ENCODE measurements around the gene ZNF784.

Gene ZNF784

DNA sequence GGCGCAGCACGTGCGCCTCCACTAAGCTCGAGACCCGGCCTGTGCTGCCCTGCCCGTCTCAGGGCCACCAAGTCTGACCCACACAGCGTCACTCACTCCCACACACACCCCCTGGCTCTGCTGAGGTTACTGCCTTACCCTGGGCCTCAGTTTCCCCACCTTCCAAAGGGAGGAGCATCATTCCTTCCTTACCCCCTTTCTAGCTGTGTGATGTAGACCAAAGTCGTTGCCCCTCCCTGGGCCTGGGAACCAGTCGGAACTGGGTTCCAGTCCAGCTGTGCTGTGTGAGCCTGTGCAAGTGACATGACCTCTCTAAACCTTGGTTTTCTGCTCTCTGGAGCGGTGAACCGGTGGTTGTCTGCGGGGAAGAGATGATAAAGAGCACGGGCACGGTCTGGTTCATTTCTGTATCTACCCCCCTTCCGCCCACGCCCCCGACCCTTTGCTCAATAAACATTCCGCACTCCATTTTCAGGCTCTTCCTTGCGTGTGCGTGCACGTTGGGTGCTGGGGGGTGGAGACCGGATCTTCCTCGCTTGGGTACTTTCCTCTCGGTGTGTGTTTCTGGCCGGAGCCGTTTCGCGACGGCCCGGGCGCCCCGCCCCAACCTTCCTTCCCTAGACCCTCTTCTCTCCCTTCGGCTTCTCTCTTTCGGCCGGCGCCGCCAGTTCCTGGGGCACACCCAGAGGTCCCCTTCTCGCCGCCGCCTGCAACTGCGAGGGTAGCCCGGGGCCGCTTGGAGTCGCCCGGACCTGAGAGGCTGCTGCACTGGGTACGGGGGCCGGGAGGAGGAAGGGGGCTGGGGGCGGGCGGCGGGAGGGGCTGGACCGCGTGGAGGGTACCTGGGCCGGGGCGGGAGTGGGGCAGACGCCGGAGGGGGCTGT, 18.9 kb upstream of the ZNF784 start, which contains the start of gene ZNF581:
Gene ZNF581, plus strand, starts transcription at position 647 of the 884 bp plus-strand sequence. CDS start 923 bp downstream, outside the sequence.
- peak; percentile 60 to 69 for DNase-seq (ENCODE audit: low read depth in 2 of 2)

DNA sequence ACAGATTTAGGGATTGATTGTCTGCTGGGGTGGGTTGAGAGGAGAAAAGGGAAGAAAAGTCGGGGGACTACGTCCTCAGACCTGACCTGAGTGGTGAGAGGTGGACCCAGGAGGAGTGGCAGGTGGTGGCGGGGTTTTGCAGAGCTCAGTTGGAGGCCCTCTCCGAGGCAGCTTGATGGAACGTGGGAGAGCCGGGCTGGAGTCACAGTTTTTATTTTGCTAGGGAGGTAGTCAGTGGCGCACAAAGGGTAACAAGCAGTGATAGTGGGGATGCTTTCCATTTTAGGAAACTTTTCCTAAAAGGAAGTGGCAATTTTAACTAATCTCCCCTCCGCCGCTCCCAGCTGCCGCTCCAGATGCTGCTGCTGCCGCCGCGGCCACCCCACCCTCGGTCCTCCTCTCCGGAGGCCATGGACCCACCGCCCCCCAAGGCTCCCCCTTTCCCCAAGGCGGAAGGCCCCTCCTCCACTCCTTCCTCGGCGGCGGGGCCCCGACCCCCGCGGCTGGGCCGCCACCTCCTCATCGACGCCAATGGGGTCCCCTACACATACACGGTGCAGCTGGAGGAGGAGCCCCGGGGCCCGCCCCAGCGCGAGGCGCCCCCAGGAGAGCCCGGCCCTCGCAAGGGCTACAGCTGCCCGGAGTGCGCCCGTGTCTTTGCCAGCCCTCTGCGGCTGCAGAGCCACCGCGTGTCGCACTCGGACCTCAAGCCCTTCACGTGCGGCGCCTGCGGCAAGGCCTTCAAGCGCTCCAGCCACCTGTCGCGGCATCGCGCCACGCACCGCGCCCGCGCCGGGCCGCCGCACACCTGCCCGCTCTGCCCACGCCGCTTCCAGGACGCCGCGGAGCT, 18.0 kb upstream of the ZNF784 start:
- DNase-seq (ENCODE audit: low read depth in 2 of 2), result no peak

DNA sequence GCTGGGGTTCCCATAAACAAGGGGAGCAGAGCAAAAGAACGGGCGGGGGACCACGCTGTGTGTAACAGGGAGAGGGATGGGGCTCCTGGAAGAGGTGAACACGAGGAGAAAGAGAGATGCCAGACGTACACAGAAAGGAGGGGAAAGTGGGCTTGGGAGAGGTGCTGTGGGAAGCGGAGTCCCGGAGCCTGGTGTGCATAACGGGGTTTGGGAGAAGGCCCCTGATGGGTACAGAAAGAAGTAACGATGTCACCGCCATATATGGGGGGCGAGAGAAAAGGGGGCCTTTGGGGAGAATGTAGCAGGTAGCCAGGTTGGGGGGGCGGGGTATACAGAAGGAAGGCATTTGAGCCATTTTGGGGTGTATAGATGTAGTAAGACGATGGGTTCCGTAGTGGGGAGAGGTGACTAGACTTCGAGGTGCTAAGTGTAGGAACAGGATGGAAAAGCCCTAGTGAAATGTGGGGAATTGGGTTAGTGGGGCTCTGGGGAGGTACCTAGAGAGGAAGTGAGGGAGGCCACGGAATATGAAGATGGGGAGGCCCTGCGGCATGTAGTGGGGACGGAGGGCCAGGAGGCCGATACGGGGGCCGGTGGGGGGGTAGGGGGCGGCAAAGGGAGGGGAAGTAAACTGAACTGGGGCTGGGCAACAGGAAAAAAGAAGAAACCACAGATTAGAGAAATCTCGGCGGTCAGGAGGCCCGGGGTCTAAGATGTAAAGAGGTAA, 17.2 kb upstream of the ZNF784 start:
- DNase-seq (ENCODE audit: low read depth in 2 of 2), result no peak

DNA sequence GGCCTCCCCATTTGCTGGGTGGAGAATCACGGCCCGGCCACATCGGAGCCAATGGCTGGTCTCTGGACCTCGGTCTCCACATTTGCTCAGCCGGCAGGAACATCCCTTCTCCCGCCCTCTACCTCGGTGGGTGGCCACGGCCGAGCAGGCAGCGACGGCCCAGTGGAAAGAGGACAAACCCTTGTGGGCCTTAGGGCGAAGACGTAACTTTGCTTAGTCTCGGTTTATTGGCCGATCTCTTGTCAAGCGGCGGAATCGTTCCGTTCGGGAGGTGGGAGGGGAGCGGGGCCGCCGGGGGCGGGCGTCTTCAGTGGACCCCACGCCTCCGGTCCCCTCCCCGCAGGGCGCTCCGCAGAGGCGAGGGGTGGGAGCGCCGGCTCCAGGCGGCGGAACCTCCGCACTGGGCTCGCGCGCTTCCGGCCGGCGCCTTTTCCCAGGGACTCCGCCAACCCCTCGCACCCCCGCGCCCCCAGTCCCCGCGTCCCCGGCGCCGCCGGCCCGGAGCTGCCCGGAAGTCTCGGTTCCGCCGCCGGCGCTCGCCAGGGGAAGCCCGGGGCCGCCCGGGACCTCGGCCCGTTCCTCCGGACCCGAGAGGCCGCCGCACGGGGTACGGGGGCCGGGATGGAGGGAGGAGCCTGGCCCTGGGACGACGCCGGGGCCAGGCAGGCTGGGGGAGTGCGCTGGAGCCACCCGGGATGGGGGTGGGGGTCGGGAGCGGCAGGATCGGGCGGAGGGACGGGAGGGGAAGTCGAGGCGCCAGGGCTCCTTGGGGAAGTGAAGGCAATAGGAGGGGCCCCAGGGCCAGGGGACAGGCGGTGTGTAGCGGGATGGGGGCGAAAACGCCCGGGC, 16.4 kb upstream of the ZNF784 start, which contains the start of gene ZNF580:
Gene ZNF580, plus strand, starts transcription at position 426 of the 849 bp plus-strand sequence. CDS start 1,507 bp downstream, outside the sequence.
- DNase-seq (ENCODE audit: low read depth in 2 of 2), result no peak

DNA sequence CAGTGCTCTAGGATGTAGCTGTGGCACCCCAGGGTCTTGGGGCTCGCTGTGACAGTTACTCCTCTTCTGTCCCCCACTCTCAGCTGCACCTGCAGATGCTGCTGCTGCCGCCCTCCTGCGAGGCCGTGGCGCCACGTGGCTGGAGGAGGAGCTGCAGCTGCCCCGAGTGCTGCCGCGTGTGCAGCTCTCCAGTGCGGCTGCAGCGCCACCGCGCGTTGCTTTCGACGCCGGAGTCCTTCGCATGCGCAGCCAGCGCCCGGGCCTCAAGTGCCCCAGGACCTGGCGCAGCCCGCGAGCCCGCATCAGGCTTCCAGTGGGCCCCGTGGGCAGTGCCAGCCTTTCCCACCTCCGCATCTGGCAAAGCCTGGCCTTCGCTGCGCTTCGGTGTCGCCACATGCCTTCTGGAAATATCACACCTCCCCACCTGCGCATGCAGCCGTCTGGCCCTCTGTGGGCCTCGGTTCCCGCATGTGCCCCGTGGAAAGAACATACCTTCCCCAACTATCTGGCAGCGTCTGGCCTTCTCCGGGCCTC, 15.7 kb upstream of the ZNF784 start:
- peak in 1 of 2 donors; percentile 44 for DNase-seq (ENCODE audit: low read depth in 2 of 2)

DNA sequence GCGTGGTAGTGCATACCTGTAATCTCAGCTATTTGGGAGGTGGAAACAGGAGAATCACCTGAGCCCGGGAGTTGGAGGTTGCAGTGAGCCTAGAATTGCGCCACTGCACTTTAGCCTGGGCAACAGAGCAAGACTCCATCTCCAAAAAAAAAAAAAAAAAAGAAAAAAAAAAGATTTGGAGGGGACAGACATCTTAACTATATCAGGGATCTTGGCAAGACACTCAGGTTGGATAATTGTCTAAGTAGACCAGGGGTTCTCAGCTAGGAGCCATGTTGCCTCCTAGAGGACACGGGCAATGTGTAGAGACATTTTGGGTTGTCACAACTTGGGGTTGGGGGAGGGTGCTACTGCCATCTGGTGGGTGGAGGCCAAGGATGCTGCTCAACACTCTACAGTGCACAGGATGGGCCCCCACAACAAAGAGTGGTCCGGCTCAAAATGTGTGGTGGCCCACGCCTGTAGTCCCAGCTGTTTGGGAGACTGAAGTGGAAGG, 14.5 kb upstream of the ZNF784 start:
- DNase-seq (ENCODE audit: low read depth in 2 of 2), result no peak

DNA sequence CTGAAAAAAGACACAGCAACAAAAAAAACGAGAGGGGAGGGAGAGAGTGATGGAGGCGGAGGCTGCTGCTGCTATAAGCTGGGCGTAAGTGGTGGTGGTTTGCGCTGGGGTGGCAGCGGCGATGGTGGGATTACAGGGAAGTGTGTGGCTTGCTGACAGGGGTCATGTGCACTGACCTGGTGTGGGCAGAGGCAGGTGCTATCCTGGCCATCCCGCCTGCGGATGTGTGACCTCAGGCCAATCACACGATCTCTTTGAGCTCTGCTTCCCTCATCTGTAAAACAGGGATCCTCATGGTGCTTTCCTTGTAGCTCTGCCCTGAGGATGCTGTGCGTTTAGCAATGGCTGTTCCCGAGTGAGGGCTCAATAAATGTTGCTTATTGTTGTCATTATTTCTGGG, 13.2 kb upstream of the ZNF784 start:
- no peak for DNase-seq (ENCODE audit: low read depth in 2 of 2)

DNA sequence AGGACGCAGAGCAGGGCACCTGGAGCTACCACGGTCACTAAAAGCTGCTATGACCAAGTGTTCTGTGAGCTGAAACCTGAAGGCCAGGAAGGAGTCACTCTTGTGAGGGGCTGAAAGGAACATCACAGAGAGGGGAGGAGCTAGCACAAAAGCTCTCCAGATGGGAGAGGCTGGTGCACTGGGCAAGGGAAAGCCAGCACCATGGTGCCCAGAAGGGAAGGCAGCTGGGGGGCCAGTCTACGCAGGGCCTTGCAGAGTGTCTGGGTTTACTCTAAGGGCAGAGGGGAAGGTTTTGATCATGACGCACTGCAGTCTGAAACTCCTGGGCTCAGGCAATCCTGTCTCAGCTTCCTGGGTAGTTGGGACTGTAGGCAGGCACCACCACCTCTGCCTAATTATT, 12.4 kb upstream of the ZNF784 start:
- DNase-seq (ENCODE audit: low read depth in 2 of 2), result no peak

DNA sequence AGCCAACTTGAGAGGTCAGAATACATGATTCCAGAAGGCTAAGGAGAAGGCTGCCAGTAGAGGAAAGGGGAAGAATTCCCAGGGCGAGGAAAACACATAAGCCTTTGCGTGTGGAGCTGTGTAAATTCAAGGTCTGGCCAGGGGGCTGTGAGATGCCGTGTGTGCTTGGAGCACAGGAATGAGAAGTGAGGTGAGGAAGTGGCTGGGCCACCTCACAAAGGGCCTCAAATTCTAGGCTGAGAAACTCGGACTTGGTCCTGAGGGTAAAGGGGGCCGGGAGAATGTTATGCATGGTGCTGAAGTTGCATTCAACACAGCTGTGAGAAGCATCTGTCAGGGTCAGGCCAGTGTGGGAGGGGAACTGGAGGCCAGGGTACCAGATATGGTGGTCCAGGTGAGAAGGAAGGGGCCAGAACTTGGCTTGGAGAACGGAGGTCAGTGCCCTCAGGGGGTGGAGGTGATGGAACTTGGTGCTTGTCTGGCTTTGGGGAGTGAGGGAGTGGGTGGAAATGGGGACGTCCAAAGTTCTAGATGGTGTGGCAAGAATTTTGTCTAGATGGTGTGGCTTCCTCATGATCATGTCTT, 11.6 kb upstream of the ZNF784 start:
- DNase-seq (ENCODE audit: low read depth in 2 of 2), result no peak

DNA sequence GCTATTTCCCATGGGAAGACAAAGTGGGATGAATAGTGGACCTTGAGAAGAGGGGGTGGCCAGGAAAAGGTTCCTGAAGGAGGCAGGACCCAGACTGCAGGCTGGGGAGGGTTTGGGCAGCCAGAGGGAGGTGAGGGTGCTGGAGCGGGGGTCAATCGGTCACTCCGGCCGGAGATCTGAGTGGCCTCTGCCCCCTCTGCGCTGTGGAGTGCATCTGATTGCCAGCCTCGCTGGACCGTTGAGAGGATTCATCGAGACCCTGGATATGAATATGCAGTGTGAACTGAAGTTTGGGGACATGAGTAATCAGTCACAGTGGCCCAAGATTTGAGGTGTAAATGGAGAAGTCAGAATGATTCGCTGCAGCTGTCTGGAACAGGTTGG, 11.0 kb upstream of the ZNF784 start:
- DNase-seq (ENCODE audit: low read depth in 2 of 2), result no peak

DNA sequence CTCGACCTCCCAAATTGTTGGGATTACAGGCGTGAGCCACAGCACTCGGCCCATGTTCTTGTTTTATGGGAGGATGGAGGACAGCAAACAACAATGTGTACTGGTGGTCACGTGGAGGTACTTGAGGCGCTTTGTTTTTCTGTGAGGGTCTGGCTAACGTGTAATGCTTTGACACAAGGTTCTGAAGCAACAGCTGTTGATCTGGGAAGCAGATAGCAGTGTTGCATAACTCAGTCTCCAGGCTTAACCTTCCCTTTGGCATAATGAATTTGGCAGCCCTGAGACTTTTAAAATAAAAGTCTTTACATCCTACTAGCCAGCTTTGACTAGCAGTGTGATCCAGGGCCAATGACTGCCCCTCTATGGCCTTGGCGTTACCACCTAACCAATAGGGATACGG, 9.5 kb upstream of the ZNF784 start:
- DNase-seq (ENCODE audit: low read depth in 2 of 2), result no peak

DNA sequence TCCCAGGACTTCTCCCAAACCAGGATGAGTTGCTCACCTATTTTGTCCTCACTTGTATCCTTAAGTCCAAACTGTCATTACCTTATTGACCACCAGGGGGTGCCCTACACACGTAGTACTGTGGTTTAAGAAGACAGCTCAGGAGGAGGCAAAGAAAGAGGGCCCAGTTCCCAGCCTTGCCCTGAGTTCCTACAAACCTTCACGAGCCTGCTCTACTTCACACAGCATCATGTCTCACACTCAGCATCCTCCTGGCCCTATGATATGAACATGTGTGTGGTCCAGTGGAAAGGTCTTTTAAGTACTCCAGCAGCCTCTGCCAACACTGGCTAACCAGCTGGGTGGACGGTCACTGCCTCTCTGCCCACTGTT, 8.1 kb upstream of the ZNF784 start:
- DNase-seq (ENCODE audit: low read depth in 2 of 2), result peak; percentile 80 to 81

DNA sequence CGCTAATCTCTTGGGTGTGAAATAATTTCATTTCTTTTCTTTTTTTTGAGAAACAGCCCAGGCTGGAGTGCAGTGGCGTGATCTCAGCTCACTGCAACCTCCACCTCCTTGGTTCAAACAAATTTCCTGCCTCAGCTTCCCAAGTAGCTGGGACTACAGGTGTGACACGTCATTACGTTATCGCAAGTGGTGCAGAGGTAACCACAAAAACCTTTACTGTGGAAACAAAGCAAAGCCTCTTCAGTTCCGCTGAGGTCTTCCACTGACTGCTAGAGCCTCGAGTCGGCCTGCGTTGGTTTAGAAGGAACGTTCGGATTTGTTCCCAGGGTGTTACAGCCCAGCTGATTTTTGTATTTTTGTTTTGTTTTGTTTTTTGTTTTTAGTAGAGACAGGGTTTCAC, 2.0 kb upstream of the ZNF784 start:
- DNase-seq (ENCODE audit: low read depth in 2 of 2), result peak in 1 of 2 donors; percentile 44

DNA sequence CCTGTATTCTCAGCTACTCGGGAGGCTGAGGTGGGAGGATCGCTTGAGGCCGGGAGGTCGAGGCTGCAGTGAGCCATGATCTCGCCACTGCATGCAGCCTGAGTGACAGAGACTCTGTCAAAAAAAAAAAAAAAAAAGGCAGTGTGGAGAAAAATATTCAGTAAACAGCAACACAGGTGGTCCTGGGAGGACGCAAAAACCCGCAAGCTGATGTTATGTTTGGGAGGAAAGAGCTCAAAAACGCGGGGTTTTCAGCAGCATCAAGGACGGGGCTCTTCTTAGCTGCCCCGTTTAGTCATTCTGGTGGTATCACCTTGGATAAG, 599 bp upstream of the ZNF784 start:
- DNase-seq (ENCODE audit: low read depth in 2 of 2), result no peak

DNA sequence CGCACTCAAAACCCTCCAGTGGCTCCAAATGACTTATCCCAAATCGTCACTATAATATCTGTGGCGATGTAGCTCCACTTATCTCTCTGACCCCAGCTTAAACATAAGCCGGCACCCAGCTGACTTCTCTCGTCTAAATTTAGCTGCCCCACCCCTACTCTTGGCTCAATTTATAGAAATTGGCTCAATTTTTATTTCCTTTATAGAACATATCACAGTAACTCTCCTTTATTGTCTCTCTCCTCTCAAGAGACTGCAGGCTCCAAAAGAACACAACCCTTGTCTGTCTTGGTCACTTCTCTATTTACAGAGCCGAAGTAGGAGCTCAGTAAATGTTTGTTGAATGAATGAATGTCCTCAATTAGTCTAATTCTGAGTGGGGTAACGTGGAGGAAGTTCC, 805 bp downstream of the ZNF784 start:
- no peak for DNase-seq (ENCODE audit: low read depth in 2 of 2)

DNA sequence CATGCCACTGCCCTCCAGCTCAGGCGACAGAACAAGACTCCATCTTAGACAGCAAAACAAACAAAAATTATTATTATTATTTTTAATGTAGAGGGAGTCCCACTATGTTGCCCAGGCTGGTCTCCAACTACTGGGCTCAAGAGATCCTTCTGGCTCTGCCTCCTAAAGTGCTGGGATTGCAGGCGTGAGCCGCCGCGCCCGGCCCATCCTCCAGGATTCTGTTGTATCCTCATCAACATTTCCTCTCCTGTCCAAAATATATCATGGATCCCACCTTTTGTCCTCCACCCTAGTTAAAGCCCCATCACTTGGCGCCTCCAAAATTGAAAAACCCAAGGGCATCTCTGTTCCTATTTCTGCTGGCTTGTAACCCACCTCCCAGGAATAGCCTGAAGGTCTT, 1.2 kb downstream of the ZNF784 start:
- DNase-seq (ENCODE audit: low read depth in 2 of 2), result no peak

DNA sequence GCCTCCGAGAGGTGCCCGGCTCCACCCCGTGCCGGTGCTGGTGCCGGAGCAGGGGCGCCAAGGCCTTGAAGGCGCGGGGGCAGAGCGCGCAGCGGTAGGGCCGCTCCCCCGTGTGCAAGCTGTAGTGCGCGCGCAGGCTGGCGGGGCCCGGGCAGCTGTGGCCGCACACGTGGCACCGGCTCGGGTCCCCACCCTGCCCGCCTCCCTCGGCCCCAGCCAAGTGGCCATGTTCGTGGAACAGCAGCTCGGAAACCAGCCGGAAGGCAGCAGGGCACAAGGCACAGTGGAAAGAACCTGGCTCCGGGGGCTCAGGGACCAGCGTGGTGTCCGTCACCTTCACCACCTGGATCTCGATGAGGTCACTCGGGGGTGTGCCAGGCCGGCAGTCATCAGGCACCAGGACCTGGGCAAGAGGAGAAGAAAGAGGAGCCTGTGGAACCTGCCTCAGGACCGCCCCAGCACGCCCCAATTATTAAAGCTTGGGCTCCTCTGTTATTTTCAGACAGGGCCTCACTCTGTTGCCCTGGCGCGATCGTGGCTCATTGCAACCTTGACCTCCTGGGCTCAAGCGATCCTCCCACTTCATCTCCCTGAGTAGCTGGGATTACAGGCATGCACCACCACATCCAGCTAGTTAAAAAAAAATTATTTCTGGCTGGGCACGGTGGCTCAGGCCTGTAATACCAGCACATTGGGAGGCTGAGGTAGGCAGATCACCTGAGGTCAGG, 2.0 kb downstream of the ZNF784 start:
- DNase-seq (ENCODE audit: low read depth in 2 of 2), result no peak

DNA sequence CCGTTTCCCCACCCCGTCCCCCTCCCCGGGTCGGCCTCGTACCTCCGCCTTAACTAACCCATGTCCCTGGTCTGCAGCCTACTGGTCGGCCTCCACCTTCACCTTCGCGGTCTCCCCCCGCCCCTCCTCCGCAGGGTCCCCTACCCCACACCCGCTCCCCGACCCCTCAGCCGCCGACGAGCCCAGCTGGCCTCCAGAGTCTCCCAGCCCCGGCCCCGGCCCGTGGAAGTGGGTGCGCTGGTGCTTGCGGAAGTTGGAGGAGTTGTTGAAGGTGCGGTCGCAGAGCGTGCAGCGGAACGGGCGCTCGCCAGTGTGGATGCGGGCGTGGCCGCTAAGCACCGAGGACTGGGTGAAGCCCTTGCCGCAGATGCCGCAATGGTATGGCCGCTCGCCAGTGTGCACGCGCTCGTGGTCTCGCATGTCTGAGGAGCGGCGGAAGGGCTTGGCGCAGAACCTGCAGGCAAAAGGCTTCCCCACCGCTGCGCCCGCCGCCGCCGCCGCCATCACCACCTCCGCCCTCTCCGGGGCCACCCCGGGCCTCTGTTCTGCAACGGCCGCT, 2.6 kb downstream of the ZNF784 start:
- DNase-seq (ENCODE audit: low read depth in 2 of 2), result no peak

DNA sequence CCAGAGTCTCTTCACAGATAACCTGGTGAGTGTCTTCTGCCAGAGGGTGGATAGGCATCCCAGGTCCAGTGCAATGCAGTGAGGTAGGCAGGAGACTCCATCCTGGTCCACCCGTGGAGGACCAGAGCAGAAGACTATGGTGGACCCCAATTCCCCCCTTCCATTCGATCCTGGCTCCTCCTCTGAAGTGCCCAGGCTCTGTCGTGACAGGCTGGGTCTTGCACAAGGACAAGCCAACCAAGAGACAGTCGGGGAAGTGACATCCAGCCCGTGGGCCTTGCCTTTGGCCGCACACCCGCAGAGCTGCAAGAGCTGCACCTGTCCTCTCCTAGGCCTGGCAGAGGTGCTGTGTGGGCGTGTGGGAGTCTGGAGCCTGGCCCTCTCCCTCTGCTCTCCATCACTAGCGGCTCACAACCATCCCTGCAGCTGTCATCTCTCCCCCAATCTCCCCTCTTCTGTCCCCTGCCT, 3.1 kb downstream of the ZNF784 start:
- DNase-seq (ENCODE audit: low read depth in 2 of 2), result no peak
